ENCODE results near the gene CDK19. TPM values are rescaled to one million over a fixed set of nuclear protein-coding genes. Genes with fewer than 3 reads are reported as not detected.
A peak's percentile ranks its signal among the peaks of the same experiment; 100 is the strongest.
"Not testable (repeated sequence)": the region's sequence is repeated elsewhere in the genome, so short reads cannot be mapped to it uniquely, and the experiment has no call there.

CDK19 gene
- polyA plus RNA-seq, 3 donors = 31.8 to 36.4 (median 33.8) TPM

DNA sequence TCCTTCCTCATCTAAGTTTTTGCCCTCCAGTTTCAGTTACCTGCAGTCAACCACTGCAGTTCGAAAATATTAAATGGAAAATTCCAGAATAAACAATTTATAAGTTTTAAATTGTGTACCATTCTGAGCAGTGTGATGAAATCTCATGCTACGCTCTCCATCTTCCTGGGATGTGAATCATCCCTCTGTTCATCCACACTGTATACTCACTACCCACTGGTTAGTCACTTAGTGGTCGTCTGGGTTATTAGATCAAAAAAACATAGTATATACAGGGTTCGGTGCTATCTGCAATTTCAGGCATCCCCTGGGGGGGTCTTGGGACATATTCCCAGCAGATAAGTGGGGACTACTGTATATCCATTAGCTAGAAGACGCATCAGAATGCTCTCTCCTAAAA is 186.9 kb downstream of the CDK19 start:
- DNase-seq = no peak

- DNase-seq = no peak
Measured at GRCh38 chr6:110626442-110626841, 188.8 kb downstream of the CDK19 start.

DNA sequence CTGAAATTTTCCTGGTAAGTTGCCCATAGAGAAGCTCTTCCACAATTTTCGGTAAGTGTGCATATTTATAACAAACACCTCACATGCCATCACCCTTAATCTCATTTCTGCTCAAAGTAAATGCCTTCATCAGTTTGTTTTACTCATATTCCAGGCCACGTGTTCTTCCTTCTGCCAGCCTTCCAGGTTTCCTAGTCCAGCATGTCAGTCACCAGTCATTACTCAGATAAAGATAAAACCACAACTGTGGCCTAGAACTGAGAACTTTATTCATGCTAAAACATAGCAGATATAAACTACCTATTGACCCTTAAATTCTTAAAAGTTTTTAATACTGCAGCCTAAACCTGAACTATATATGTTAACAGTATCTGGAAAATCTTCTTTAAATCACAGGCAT is 189.4 kb downstream of the CDK19 start:
- DNase-seq = no peak

GRCh38 chr6:110622912-110623578 is 192.2 kb downstream of the CDK19 start:
- no peak for DNase-seq

- DNase-seq = no peak
Measured at GRCh38 chr6:110621061-110621460, 194.2 kb downstream of the CDK19 start.

DNA sequence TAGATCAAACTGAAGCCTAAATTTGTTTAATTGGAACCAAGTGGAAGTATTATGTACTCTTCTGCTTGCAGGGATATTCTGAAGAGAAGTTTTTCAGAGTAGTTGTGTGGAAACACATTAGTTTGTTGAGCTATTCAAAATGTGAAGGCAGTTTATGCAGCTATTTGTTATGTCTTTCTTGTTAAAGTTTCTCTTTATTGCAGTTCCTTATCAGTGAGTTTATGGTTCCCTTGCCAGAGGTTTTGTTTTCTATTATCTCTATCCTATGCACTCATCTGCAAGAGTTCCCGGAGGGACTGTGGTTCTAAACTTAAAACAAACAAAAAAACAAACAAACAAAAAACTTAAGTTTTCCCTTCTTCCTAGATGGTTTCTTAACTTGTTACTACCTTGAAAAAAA is 195.2 kb downstream of the CDK19 start:
- DNase-seq = no peak

DNA sequence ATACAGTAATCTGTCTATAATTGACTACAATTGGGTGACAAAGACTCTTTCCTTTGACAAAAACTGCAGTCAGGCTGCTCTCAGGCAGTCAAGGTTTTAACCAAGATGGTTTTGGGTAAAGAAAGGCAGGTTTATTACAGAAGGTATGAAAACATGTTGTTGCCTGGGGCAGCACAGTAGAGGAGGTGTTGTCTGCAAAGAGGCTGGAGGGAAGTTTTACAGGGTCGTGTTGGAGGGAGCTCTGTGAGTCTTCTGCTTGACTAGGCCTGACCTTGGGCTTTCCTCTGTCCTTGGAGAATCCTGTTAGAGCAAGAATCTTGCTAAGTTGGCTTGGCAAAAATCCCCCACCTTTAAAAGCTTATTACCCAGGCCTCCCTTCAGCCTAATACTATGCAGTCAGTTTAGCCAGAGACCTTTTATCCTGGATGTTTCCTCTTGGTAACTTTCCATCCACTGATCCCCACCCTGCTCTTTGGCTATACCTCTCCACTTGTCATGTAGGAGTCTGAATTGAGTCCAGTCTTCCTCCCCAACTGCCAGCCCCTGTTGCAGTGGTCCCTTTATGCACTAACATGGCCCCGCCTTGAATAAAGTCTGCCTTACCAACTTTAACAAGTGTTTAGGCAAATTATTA is 195.9 kb downstream of the CDK19 start:
- DNase-seq = no peak

- peak; percentile 10 for DNase-seq
Measured at GRCh38 chr6:110618591-110619267, 196.5 kb downstream of the CDK19 start.

GRCh38 chr6:110617057-110617456 is 198.2 kb downstream of the CDK19 start:
- no peak for DNase-seq

GRCh38 chr6:110615722-110616121 is 199.5 kb downstream of the CDK19 start:
- no peak for DNase-seq

DNA sequence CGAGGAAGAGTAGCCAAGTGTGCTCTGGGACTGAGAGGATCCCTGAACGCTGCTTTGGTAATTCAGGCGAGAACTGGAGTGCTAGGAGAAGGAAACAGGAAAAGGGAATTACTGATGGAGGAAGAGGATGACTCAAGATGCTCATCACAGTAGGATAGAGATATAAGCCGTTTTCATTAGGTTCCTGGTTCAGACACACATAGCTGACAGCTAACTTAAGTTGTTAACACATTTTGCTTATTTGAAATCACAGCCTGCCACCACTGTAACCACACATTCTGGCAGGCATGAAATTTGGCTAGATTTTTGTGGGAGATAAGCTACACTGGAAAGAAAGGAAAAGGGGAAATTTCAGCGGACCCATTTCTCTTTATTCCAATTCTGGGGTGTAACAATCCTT is 200.7 kb downstream of the CDK19 start:
- no peak for DNase-seq

- no peak for DNase-seq
Measured at GRCh38 chr6:110614106-110614505, 201.2 kb downstream of the CDK19 start.

GRCh38 chr6:110613356-110613755 is 201.9 kb downstream of the CDK19 start:
- DNase-seq = no peak

DNA sequence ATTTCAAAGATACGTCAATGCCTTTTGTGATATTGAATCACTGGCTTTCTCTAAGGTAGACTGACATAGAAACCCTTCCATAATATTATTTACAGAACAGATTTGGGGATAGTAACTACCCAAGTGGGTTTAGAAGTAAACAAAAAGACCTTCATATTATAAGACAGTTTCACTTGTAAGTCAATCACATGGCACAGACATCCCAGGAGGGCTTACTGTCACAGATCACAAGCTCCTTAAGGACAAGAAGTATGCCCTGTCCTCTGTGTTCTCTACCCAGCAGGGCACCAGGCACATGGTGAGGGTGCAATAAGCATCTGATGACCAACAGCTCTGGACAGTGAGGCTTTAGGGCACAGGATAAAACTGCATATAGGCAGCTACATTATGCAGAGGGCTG is 203.0 kb downstream of the CDK19 start:
- DNase-seq = no peak

- no peak for DNase-seq
Measured at GRCh38 chr6:110609101-110609500, 206.2 kb downstream of the CDK19 start.

- no peak for DNase-seq
Measured at GRCh38 chr6:110608151-110608550, 207.1 kb downstream of the CDK19 start.

- no peak for DNase-seq
Measured at GRCh38 chr6:110606151-110606550, 209.1 kb downstream of the CDK19 start.

- not testable (repeated sequence) for DNase-seq
Measured at GRCh38 chr6:110600640-110601039, 214.6 kb downstream of the CDK19 start.

DNA sequence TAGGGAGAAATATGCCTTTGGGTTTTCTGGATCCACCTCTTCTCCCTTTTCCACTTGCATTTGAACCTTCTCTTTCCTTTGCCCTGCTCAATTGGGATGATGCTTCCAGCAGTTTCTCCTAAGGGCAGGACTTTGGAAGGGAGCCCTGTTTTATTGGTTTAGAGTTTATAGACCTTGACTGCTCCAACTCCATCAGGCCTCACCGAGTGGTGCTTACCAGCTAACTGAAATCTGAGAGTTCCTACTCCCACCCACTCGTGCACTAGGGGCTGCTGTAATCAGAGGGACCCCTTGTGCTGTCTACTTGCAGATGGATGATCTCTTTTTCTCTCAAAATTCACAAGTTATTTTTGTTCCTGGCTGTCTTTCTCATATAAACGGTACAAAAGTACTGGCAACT is 217.5 kb downstream of the CDK19 start:
- peak; percentile 72 for DNase-seq

DNA sequence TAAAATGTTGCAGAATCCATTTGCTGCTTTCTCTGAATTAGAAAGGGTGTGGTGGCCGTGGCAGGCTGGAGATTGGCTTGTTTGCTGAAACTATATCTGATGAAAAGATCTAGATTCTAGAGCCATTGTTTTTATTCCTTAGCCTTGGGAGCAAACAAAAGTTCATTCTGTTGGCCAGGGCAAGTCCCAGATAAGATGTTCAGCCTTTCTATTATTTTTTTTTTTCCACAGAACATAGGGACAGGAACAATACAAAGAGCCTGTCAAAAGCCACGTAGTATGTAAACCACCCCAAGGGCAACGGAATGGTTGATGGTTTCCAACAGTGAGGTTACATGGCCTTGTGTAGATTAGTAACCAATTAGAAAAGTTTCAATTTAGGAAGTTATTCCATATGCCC is 218.9 kb downstream of the CDK19 start:
- DNase-seq = no peak

- no peak for DNase-seq
Measured at GRCh38 chr6:110595112-110595511, 220.2 kb downstream of the CDK19 start.

GRCh38 chr6:110593637-110594036 is 221.6 kb downstream of the CDK19 start:
- DNase-seq = no peak

DNA sequence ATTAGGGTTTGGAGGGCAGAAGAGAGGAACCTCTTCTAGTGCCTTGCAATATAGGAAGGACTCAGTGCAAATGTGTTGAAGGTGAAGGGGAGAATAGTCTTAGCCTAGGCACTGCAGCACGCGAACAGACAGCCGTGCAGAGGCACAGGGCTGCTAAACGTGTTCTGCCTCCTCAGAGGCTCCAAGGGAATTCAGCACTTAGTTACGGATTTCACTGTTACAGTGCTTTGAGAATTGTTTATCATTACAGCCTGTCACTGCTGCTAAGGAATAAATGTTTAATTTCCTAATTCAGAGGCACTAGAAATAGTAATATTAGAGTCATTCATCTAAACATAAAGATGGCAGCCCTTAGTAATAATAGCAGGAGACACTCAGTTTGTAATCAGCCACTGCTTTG is 222.5 kb downstream of the CDK19 start:
- no peak for DNase-seq

Measured in renal pelvis (tissue), 4 donors.